GM12878 (cell line): ENCODE data around the gene PLA2G5.

Source experiments
- BRCA1 ChIP-seq: IDR thresholded peaks from 2 replicates; pipeline ENCODE4 v1.6.1; 2011; ENCODE audit warnings: low read depth, low read length, improper control_type of control experiment
- CEBPB ChIP-seq, 2 experiments: fragments of 150-350 bp in 1 of 2; IDR thresholded peaks; 2 replicates each; pipeline ENCODE4 v1.6.1; 2012 to 2014; ENCODE audit warnings: low read depth in 2 of 2, low read length in 2 of 2, borderline replicate concordance in 1 of 2, inconsistent platforms in 1 of 2
- KDM1A ChIP-seq: fragments of 200-600 bp; sonication (generic); IDR thresholded peaks from 2 replicates; pipeline ENCODE4 v1.6.1; 2016; ENCODE audit warnings: borderline replicate concordance
- LARP7 ChIP-seq: fragments of 450-650 bp; IDR thresholded peaks from 2 replicates; pipeline ENCODE4 v1.6.1; 2017; ENCODE audit warnings: mild to moderate bottlenecking
- POLR2A ChIP-seq: IDR thresholded peaks from 2 replicates; pipeline ENCODE4 v1.6.1; 2011; ENCODE audit warnings: low read depth, mild to moderate bottlenecking, low read length
- RCOR1 ChIP-seq: conservative IDR thresholded peaks from 2 replicates; pipeline ENCODE4 v1.6.1; 2012; ENCODE audit warnings: low read depth, low read length, improper control_type of control experiment
- SMC3 ChIP-seq: IDR thresholded peaks from 2 replicates; pipeline ENCODE4 v1.6.1; 2011; ENCODE audit warnings: low read length, improper control_type of control experiment, borderline replicate concordance
- ZNF274 ChIP-seq: IDR thresholded peaks from one replicate; pipeline ENCODE4 v1.8.0; 2011; ENCODE audit not compliant: insufficient read length, insufficient read depth
- TF ChIP-seq, protein P1 (sequence below), 3 experiments: IDR thresholded peaks in 2 of 3; conservative IDR thresholded peaks in 1 of 3; 2 replicates each; pipeline ENCODE4 v1.5.1; 2011; ENCODE audit warnings: low read depth in 3 of 3, low read length in 3 of 3, mild to moderate bottlenecking in 3 of 3, control low read depth in 2 of 3, moderate library complexity in 2 of 3, inconsistent platforms in 1 of 3, mixed read lengths in 1 of 3; ENCODE audit not compliant: control insufficient read depth in 2 of 3, insufficient read depth in 1 of 3; ENCODE audit errors: extremely low read depth in 1 of 3

- TF ChIP-seq, protein P1, sequence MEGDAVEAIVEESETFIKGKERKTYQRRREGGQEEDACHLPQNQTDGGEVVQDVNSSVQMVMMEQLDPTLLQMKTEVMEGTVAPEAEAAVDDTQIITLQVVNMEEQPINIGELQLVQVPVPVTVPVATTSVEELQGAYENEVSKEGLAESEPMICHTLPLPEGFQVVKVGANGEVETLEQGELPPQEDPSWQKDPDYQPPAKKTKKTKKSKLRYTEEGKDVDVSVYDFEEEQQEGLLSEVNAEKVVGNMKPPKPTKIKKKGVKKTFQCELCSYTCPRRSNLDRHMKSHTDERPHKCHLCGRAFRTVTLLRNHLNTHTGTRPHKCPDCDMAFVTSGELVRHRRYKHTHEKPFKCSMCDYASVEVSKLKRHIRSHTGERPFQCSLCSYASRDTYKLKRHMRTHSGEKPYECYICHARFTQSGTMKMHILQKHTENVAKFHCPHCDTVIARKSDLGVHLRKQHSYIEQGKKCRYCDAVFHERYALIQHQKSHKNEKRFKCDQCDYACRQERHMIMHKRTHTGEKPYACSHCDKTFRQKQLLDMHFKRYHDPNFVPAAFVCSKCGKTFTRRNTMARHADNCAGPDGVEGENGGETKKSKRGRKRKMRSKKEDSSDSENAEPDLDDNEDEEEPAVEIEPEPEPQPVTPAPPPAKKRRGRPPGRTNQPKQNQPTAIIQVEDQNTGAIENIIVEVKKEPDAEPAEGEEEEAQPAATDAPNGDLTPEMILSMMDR (IDR thresholded peaks at IDR 0.05 in 2 of 3, conservative IDR thresholded peaks at IDR 0.05 in 1 of 3; ENCODE audit: control insufficient read depth in 2 of 3, extremely low read depth in 1 of 3, insufficient read depth in 1 of 3, low read depth in 3 of 3, low read length in 3 of 3), result no peak
- no peak for TF ChIP-seq POLR2A
- no peak for TF ChIP-seq ZNF274
- TF ChIP-seq LARP7, result no peak
- no peak for TF ChIP-seq BRCA1
- no peak for TF ChIP-seq RCOR1
- no peak for TF ChIP-seq SMC3
- TF ChIP-seq CEBPB (IDR thresholded peaks at IDR 0.05; ENCODE audit: borderline replicate concordance in 1 of 2, low read depth in 2 of 2, low read length in 2 of 2), result no peak
- no peak for TF ChIP-seq KDM1A
These were observed 8.1 kb upstream of the PLA2G5 start for GRCh38 chr1:20061866-20062265.
